Activated CD8-positive, alpha-beta T cell treated with anti-CD3 and anti-CD28 coated beads, Interleukin-2, amount 10 ng/mL, durations not matched to agents 7 days and 5 days (primary cell): ENCODE results near the gene VCAN. TPM values are rescaled to one million over a fixed set of nuclear protein-coding genes. Genes with fewer than 3 reads are reported as not detected.

Source experiments
- ATAC-seq: fragments of 150-1000 bp; cut with Tn5 transposase; one replicate; pipeline ENCODE4 v1.10.0; 2021; ENCODE audit warnings: moderate library complexity
- CTCF ChIA-PET: fragments of 350-600 bp; sonication (Branson Sonifier 250); formaldehyde crosslinking; loops from one replicate; lab custom pipeline; 2021; ENCODE audit warnings: antibody characterized with exemption; lab: Charles Lee
- POLR2A ChIA-PET: fragments of 350-600 bp; sonication (Branson Sonifier 250); formaldehyde crosslinking; loops from one replicate; lab custom pipeline; 2021; ENCODE audit warnings: antibody characterized with exemption; lab: Charles Lee
- DNase-seq: peaks from one replicate; pipeline ENCODE4 v3.0.0-alpha.2; 2020
- H3K27ac Mint-ChIP-seq: one replicate; pipeline ENCODE4 v1.8.0; 2021; ENCODE audit warnings: mild to moderate bottlenecking, mixed read lengths
- H3K27me3 Mint-ChIP-seq: one replicate; pipeline ENCODE4 v1.8.0; 2021; ENCODE audit warnings: low read depth, mixed read lengths
- H3K36me3 Mint-ChIP-seq: one replicate; pipeline ENCODE4 v1.8.0; 2021; ENCODE audit warnings: low read depth, mixed read lengths
- H3K4me1 Mint-ChIP-seq: one replicate; pipeline ENCODE4 v1.8.0; 2021; ENCODE audit warnings: low read depth, mixed read lengths
- H3K4me3 Mint-ChIP-seq: one replicate; pipeline ENCODE4 v1.8.0; 2021; ENCODE audit warnings: mild to moderate bottlenecking, mixed read lengths
- H3K9me3 Mint-ChIP-seq: one replicate; pipeline ENCODE4 v1.8.0; 2022; ENCODE audit warnings: mixed read lengths; ENCODE audit not compliant: insufficient read depth
- total RNA-seq, 2 experiments: library from RNA; stranded (reverse); gene quantifications; one replicate each; pipeline ENCODE4 v1.2.3, GENCODE V29; 2021

Gene VCAN
- total RNA-seq, 2 experiments from 2014 or later = 0.03 to 0.39 TPM

DNA sequence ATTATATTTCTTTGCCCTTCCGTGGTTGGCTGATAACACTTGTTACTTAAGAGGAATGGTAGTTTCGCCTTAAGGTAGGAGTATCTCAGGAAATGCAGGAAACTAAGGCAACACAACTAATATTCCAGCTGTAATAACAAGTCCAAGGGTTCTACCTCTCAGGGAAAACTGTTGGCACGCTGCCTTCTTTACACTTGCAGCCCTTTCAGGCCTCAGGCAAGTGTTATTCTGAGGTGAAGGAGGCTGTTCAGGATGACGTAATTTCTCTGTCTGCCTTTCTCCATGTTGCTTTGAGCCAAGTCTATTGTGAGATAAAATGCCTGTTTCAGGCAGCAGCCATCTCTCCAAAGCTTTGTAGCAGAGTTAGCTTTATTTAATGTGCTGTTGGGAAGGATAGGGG lies 38.0 kb downstream of the VCAN start:
- POLR2A ChIA-PET = no interaction called here
- Mint-ChIP-seq H3K9me3 (no peaks in the 10 kb centered on the region), H3K27ac (no peak overlapping the region), H3K27me3 (no peaks in the 10 kb centered on the region), H3K4me3 (no peak overlapping the region), H3K4me1 (peaks cover 6% of the 10 kb centered on the region), H3K36me3 (no peaks in the 10 kb centered on the region)
- no peak for DNase-seq
- no peak for ATAC-seq
- CTCF ChIA-PET = no interaction called here

DNA sequence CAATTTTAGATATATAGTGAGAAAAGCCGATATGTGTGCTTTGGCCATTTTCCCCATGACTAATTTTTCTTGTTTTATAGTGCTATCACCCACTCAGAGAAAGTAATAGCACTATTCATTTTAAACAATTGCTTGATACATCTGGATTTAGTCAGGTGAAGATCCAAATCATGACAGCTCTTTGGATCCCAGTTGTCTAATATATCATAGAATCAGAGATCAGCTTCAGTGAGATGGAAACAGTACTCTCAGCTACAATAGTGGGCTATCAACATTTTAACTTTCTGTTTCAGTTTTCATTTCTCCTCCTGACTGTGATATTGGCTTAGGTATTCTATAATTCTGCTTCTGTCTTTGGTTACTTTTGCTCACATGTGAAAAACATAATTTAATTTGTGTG lies 38.7 kb downstream of the VCAN start:
- H3K27ac Mint-ChIP-seq = no peak overlapping the region
- no peak overlapping the region for H3K4me3 Mint-ChIP-seq
- CTCF ChIA-PET = no interaction called here
- no peak for DNase-seq
- peaks cover 6% of the 10 kb centered on the region for H3K4me1 Mint-ChIP-seq
- POLR2A ChIA-PET = no interaction called here
- no peaks in the 10 kb centered on the region for H3K27me3 Mint-ChIP-seq
- H3K9me3 Mint-ChIP-seq = no peaks in the 10 kb centered on the region
- H3K36me3 Mint-ChIP-seq = no peaks in the 10 kb centered on the region
- ATAC-seq = no peak

DNA sequence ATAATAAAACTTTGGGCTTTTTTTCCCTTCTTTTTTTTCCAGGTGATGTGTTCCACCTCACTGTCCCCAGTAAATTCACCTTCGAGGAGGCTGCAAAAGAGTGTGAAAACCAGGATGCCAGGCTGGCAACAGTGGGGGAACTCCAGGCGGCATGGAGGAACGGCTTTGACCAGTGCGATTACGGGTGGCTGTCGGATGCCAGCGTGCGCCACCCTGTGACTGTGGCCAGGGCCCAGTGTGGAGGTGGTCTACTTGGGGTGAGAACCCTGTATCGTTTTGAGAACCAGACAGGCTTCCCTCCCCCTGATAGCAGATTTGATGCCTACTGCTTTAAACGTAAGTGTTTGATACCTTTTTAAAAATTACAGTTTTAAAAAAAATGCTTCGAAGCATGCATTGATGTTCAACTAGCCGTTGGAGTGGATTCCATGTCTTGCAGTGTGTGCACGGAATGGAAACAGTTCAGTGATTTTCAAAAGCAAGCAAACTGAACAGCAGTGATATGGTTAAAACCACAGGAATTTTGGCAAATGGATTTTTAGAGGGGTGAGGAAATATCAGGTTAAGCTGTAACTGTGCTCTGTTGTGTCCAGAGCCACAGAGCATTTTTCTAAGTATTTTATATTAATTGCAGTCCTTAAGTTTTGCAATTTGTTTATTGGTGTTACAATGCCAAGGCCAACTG lies 40.7 kb downstream of the VCAN start:
- no peak overlapping the region for H3K4me3 Mint-ChIP-seq
- H3K9me3 Mint-ChIP-seq = no peaks in the 10 kb centered on the region
- H3K27ac Mint-ChIP-seq = no peak overlapping the region
- H3K36me3 Mint-ChIP-seq = no peaks in the 10 kb centered on the region
- DNase-seq (no peak), ATAC-seq (no peak)
- ChIA-PET CTCF (no interaction called here), POLR2A (no interaction called here)
- H3K4me1 Mint-ChIP-seq = peaks cover 6% of the 10 kb centered on the region
- H3K27me3 Mint-ChIP-seq = peaks cover 3% of the 10 kb centered on the region

DNA sequence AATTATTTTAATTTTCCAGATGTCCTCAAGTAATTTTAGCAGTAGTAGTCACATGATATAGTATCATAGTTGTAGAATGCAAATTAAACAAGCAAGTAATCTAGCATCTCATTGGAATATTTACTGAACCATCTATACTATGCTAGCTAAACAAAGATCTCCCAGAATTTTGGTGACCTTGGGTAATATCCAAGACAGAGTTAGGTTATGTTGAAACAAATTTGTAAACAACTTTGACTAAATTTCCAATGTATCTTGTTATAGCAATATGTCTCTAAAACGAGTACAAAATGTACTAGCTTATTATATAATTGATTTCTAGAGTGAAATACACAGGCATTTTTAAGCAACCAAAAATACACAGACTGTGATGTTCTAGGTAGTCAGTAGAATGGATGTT lies 41.5 kb downstream of the VCAN start:
- no peak overlapping the region for H3K27ac Mint-ChIP-seq
- H3K9me3 Mint-ChIP-seq = no peaks in the 10 kb centered on the region
- peaks cover 4% of the 10 kb centered on the region for H3K27me3 Mint-ChIP-seq
- H3K4me1 Mint-ChIP-seq = peaks cover 6% of the 10 kb centered on the region
- ChIA-PET POLR2A (no interaction called here), CTCF (no interaction called here)
- ATAC-seq (no peak), DNase-seq (no peak)
- no peaks in the 10 kb centered on the region for H3K36me3 Mint-ChIP-seq
- no peak overlapping the region for H3K4me3 Mint-ChIP-seq

DNA sequence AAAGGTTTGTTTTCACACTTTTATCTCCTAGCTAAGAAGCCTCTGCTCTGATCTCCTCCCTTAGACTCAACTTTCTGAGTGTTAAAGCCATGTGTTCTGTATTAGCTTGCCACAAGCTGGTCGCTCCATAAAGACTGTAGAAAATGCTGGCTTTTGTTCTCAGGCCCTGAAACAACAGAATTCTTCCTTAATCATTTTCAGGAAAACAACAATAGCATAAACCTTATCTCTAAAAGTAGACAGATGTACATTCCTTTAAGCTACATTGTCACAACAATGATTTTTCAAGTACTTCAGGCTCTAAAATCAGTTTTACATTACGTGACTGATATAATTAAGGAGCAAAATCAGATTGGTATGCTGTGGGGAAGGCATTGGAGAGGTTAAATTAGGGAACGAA lies 41.9 kb downstream of the VCAN start:
- DNase-seq (no peak), ATAC-seq (no peak)
- H3K27ac Mint-ChIP-seq = no peak overlapping the region
- H3K4me3 Mint-ChIP-seq = no peak overlapping the region
- no peaks in the 10 kb centered on the region for H3K9me3 Mint-ChIP-seq
- no peaks in the 10 kb centered on the region for H3K36me3 Mint-ChIP-seq
- peaks cover 4% of the 10 kb centered on the region for H3K27me3 Mint-ChIP-seq
- CTCF ChIA-PET = no interaction called here
- POLR2A ChIA-PET = no interaction called here
- peaks cover 6% of the 10 kb centered on the region for H3K4me1 Mint-ChIP-seq

DNA sequence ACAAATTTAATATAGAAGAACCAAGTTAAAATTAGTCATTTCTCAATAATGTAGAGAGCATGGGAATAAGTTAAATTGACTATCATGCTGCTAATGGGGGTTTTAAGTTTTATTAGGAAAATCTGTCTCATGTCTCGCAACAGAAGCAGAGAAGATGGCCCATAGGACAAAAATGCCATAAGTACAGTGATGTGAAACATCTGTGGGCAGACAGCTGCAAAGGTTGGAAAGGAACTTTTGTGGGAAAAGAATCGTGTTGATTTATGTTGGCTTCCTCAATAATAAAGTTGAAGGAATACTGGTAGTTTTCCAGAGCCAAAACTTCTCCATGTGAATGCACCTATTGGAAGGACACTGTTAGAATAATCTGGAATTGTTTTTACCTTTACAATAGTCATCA lies 44.8 kb downstream of the VCAN start:
- H3K4me1 Mint-ChIP-seq = no peaks in the 10 kb centered on the region
- DNase-seq (no peak), ATAC-seq (no peak)
- no peak overlapping the region for H3K27ac Mint-ChIP-seq
- no peaks in the 10 kb centered on the region for H3K36me3 Mint-ChIP-seq
- CTCF ChIA-PET = no interaction called here
- H3K4me3 Mint-ChIP-seq = no peak overlapping the region
- no peaks in the 10 kb centered on the region for H3K9me3 Mint-ChIP-seq
- H3K27me3 Mint-ChIP-seq = peaks cover 8% of the 10 kb centered on the region
- POLR2A ChIA-PET = no interaction called here

DNA sequence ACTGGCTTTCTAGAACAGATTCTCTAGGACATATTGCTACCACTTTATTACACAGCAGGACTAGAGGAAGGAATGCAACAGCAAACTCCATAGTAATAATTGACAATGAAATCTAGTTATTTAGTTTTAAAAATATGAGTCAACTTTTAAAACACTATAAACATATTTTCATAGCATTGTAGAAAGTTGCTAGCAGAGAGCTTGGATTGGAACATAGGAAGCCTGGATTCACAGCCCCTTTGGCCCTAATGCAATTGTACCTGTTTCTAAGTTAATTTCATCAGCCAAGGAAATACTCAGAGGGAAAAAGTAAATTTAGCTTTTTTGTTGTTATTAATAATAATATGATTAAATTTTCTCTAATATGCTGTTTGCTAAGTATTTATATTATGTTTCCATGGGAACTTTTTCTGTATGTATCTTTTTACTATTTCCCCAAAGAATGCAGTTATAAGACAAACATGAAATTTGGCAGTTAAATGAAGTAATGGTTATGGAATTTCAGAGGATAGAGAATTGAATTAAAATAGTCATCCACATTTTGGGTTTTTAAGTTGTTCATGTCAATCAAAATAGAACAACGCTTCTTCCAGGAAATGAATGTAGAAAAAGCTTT lies 45.6 kb downstream of the VCAN start:
- CTCF ChIA-PET = no interaction called here
- Mint-ChIP-seq H3K27me3 (peaks cover 8% of the 10 kb centered on the region), H3K36me3 (no peaks in the 10 kb centered on the region), H3K4me1 (no peaks in the 10 kb centered on the region), H3K4me3 (no peak overlapping the region), H3K27ac (no peak overlapping the region), H3K9me3 (no peaks in the 10 kb centered on the region)
- POLR2A ChIA-PET = no interaction called here
- DNase-seq (no peak), ATAC-seq (no peak)

DNA sequence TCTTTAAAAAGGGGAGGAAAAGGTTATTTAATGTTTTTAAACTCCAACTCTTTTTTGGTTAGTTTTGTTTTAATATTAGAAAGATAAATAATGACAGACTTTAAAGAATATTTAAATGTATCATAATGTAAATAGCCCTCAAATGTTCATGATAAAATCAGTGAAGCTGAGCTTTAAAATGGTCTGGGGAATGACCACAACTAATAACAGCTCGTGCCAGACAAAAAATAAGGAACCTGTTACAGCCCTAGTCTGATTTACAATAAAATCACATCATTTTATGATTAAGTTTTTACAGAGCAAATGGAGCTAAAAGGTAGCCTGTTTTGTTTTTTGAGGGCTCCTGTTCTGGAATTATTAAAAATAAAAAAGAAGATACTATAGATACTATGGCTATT lies 46.1 kb downstream of the VCAN start:
- ChIA-PET POLR2A (no interaction called here), CTCF (no interaction called here)
- ATAC-seq (no peak), DNase-seq (no peak)
- H3K36me3 Mint-ChIP-seq = no peaks in the 10 kb centered on the region
- H3K27ac Mint-ChIP-seq = no peak overlapping the region
- no peak overlapping the region for H3K4me3 Mint-ChIP-seq
- no peaks in the 10 kb centered on the region for H3K9me3 Mint-ChIP-seq
- H3K27me3 Mint-ChIP-seq = peaks cover 12% of the 10 kb centered on the region
- H3K4me1 Mint-ChIP-seq = no peaks in the 10 kb centered on the region

DNA sequence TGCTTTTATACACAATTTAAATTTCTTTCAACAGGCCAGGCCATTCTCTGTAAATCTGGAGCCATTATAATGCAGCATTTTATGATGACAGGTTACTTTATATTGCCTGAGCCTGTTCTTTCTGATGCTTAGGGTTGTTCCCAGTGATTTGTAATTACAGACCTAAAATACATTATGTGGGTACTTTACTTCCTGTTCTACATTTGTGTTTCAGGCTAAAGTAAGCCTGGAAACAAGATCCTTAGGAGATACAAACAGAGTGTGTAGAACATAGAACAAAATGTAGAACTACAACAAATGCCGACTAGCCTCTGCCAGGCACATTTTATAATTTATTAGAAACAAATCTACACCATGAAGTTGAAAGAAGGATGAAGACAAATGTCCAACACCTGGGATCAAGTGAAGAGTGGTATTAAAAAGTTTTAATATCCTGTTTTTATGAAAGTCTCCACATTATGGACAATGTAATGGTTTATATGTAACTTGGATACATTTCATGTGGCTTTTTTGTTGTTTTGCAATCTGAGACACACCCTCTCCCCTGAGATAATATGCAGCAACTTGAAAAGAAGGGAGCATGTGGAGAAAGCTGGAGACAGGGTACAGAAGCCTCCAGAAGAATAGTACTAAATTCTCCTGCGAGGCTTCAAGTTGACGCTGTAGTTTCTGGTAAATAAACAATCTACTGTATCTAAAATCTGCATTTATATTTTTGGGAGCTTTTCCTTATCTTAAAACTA lies 46.9 kb downstream of the VCAN start:
- Mint-ChIP-seq H3K27ac (no peak overlapping the region), H3K36me3 (no peaks in the 10 kb centered on the region), H3K4me3 (no peak overlapping the region), H3K27me3 (peaks cover 12% of the 10 kb centered on the region), H3K4me1 (no peaks in the 10 kb centered on the region), H3K9me3 (no peaks in the 10 kb centered on the region)
- CTCF ChIA-PET = no interaction called here
- ATAC-seq (no peak), DNase-seq (no peak)
- POLR2A ChIA-PET = no interaction called here

DNA sequence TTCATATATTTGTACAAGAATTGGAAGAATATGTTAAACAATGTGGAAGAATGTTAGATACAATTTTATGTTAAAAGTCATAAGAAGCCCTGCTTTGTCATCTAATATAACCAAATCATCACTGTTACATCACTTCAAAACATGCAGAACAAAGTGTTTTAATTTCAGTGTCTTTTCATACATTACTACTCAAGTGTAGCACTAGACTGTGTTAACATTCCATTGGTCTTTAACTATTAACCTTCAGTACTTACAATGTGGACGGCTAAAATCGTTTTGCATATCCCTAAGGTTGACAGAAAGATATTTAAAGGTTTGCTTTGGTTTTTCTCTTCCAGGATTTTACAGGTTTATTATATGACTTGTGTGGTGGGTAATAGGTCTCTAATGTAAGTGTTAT lies 50.9 kb downstream of the VCAN start:
- Mint-ChIP-seq H3K9me3 (no peaks in the 10 kb centered on the region), H3K27me3 (peaks cover 10% of the 10 kb centered on the region), H3K4me1 (no peaks in the 10 kb centered on the region), H3K36me3 (no peaks in the 10 kb centered on the region), H3K4me3 (no peak overlapping the region), H3K27ac (no peak overlapping the region)
- POLR2A ChIA-PET = no interaction called here
- DNase-seq (no peak), ATAC-seq (no peak)
- CTCF ChIA-PET = no interaction called here

DNA sequence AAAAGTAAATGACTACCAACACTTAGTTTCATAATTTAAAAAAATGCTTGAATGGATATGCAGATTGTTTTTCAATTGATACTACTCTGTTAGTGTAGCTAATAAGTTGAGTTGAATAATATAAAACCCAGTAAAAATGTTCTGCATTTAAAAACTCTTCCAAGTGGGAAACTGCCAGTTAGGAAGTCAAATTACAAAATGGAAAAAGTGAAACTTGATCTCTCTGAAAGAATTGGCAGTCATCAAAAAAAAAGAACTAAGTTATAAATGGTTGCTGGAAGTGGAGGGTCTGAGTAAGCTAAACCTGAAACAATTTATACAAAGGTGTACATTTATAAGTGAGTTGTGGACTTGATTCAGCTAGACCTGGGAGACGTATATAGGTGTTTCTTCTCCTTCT lies 52.4 kb downstream of the VCAN start:
- Mint-ChIP-seq H3K4me1 (no peaks in the 10 kb centered on the region), H3K27me3 (peaks cover 10% of the 10 kb centered on the region), H3K9me3 (no peaks in the 10 kb centered on the region), H3K4me3 (no peak overlapping the region), H3K27ac (no peak overlapping the region), H3K36me3 (no peaks in the 10 kb centered on the region)
- CTCF ChIA-PET = no interaction called here
- DNase-seq (no peak), ATAC-seq (no peak)
- POLR2A ChIA-PET = no interaction called here

DNA sequence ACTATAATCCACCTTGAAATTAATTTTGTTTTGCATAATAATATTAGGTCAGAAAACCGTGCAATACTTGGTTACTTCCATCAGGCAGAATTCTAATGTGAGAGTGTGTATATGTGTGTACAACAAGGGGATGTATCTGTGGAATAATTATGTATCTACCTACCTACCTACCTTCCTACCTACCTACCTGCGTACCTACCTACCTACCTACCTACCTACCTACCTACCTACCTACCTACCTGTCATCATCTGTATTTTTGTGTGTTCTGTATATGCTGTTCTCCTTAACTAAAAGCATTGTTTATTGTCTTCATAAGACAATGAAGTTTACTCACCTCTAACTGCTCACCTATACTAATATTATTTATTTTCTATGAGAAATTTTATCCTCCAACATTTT lies 52.8 kb downstream of the VCAN start:
- peaks cover 10% of the 10 kb centered on the region for H3K27me3 Mint-ChIP-seq
- ChIA-PET CTCF (no interaction called here), POLR2A (no interaction called here)
- ATAC-seq (no peak), DNase-seq (no peak)
- H3K4me1 Mint-ChIP-seq = no peaks in the 10 kb centered on the region
- H3K27ac Mint-ChIP-seq = no peak overlapping the region
- H3K4me3 Mint-ChIP-seq = no peak overlapping the region
- H3K36me3 Mint-ChIP-seq = no peaks in the 10 kb centered on the region
- H3K9me3 Mint-ChIP-seq = no peaks in the 10 kb centered on the region
